Measurements from ENCODE around the gene RPL11. TPM values are rescaled to one million over a fixed set of nuclear protein-coding genes. Genes with fewer than 3 reads are reported as not detected.
"Not testable (repeated sequence)": the region's sequence is repeated elsewhere in the genome, so short reads cannot be mapped to it uniquely, and the experiment has no call there.

RPL11 gene
- 3,009 TPM for polyA plus RNA-seq (ENCODE audit: insufficient read length)

- peak; percentile 86 for DNase-seq (ENCODE audit: low read depth)
These were observed at the start of gene RPL11 for GRCh38 chr1:23691499-23692307. Gene RPL11 (plus strand): TSS chr1:23691806. CDS start chr1:23691824, 18 bp downstream.

- no peak for DNase-seq (ENCODE audit: low read depth)
These were observed 47.7 kb upstream of the RPL11 start for GRCh38 chr1:23643736-23644554.

GRCh38 chr1:23644555-23644866, 47.1 kb upstream of the RPL11 start:
- DNase-seq (ENCODE audit: low read depth) = no peak

GRCh38 chr1:23645338-23645737, 46.3 kb upstream of the RPL11 start:
- no peak for DNase-seq (ENCODE audit: low read depth)

GRCh38 chr1:23646091-23646490, 45.5 kb upstream of the RPL11 start:
- no peak for DNase-seq (ENCODE audit: low read depth)

- DNase-seq (ENCODE audit: low read depth) = no peak
These were observed 45.1 kb upstream of the RPL11 start for GRCh38 chr1:23646541-23646940.

GRCh38 chr1:23648576-23648975, 43.0 kb upstream of the RPL11 start:
- no peak for DNase-seq (ENCODE audit: low read depth)

GRCh38 chr1:23649157-23649556, 42.4 kb upstream of the RPL11 start:
- DNase-seq (ENCODE audit: low read depth) = not testable (repeated sequence)

- no peak for DNase-seq (ENCODE audit: low read depth)
These were observed 41.1 kb upstream of the RPL11 start for GRCh38 chr1:23650344-23650990.

- no peak for DNase-seq (ENCODE audit: low read depth)
These were observed 40.4 kb upstream of the RPL11 start for GRCh38 chr1:23651069-23651808.

- no peak for DNase-seq (ENCODE audit: low read depth)
These were observed 33.8 kb upstream of the RPL11 start for GRCh38 chr1:23657659-23658275.

- DNase-seq (ENCODE audit: low read depth) = no peak
These were observed 30.9 kb upstream of the RPL11 start for GRCh38 chr1:23660671-23661070.

- DNase-seq (ENCODE audit: low read depth) = no peak
These were observed 29.7 kb upstream of the RPL11 start for GRCh38 chr1:23661887-23662286.

- DNase-seq (ENCODE audit: low read depth) = no peak
These were observed 26.5 kb upstream of the RPL11 start for GRCh38 chr1:23664837-23665795.

- no peak for DNase-seq (ENCODE audit: low read depth)
These were observed 24.2 kb upstream of the RPL11 start for GRCh38 chr1:23667411-23667810.

- no peak for DNase-seq (ENCODE audit: low read depth)
These were observed 20.9 kb upstream of the RPL11 start for GRCh38 chr1:23670709-23671108.

GRCh38 chr1:23673086-23673813, 18.4 kb upstream of the RPL11 start:
- no peak for DNase-seq (ENCODE audit: low read depth)

- no peak for DNase-seq (ENCODE audit: low read depth)
These were observed 11.8 kb upstream of the RPL11 start for GRCh38 chr1:23679815-23680214.

GRCh38 chr1:23682946-23683345, 8.7 kb upstream of the RPL11 start:
- DNase-seq (ENCODE audit: low read depth) = no peak

All from forelimb muscle (tissue), 1 donor.